NCI-H748 treated with DMSO at 0.1 percent for 48 hours (cell line): ENCODE measurements around the gene PDE6G.

Experiments
- DNase-seq: peaks from one replicate; lab custom pipeline; 2025; lab: John Stamatoyannopoulos, UW

Gene PDE6G

GRCh38 chr17:81662002-81662401 lies 5.7 kb upstream of the PDE6G start:
- DNase-seq = no peak

GRCh38 chr17:81660441-81660840 lies 4.1 kb upstream of the PDE6G start:
- DNase-seq = no peak

DNA sequence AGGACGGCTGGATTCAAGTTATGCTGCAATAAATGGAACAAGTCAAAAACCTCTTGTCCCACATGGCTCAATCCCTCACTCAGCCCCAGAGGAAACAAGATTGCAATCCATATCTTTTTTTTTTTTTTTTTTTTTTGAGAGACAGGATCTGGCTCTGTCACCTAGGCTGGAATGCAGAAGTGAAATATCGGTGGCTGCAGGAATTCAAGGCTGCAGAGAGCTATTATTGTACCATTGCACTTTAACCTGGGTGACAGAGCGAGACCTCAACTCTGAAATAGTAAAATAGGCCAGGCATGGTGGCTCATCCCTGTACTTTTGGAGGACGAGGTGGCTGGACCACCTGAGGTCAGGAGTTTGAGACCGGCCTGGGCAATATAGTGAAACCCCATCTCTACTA lies 2.7 kb upstream of the PDE6G start:
- no peak for DNase-seq

DNA sequence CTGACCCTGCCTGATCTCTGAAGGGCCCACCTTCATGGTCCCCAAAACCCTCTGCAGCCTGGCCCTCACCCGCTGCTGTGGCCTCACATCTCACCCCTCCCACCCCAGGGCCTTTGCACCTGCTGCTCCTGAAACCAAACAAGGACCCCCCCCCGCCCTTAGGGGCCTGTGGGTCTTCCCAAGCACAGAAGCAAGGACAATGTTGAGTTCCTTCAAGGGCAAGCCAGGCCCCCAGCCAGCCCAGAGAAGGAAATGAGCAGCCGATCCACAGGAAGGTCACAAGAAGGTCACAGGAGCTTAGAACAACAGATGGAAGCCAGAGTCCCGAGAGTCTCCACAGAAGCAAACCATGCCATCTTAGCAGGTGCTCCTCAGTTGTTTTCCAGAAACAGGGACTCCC lies 493 bp upstream of the PDE6G start:
- no peak for DNase-seq

DNA sequence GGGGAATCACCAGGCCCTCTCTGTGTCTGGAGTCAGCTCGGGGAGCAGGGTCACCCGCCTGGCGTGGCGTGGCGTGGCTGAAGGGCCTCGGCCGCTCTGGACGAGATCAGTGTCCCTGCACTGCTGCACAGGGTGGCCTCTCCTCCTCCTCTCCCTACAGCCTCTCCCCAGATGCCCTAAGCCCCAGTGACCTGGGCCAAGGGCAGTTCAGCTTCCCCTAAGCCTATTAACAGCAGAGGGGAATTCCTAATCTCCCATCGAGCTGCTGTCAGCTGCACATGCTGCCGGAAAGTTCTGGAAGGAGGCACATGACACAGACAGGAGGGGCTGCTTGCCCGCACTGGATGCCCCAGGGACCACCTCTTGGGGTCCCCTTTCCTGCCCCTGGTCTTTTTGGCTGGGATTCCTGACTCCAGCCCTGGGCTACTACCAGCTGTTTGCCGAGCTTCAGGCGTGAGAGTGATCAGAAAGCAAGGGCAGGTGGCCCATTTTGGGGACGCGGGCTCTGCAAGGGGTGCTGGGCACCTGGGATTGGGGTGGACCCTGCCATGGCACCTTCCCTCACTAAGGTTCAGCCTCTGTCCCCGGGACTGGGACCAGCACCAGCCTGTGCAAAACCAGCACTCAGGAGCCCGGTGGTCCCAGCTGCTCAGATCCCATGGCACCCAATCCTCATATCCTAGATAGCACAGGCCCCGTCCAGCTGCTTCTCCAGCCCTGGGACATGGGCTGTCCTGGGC lies 794 bp downstream of the PDE6G start:
- no peak for DNase-seq

DNA sequence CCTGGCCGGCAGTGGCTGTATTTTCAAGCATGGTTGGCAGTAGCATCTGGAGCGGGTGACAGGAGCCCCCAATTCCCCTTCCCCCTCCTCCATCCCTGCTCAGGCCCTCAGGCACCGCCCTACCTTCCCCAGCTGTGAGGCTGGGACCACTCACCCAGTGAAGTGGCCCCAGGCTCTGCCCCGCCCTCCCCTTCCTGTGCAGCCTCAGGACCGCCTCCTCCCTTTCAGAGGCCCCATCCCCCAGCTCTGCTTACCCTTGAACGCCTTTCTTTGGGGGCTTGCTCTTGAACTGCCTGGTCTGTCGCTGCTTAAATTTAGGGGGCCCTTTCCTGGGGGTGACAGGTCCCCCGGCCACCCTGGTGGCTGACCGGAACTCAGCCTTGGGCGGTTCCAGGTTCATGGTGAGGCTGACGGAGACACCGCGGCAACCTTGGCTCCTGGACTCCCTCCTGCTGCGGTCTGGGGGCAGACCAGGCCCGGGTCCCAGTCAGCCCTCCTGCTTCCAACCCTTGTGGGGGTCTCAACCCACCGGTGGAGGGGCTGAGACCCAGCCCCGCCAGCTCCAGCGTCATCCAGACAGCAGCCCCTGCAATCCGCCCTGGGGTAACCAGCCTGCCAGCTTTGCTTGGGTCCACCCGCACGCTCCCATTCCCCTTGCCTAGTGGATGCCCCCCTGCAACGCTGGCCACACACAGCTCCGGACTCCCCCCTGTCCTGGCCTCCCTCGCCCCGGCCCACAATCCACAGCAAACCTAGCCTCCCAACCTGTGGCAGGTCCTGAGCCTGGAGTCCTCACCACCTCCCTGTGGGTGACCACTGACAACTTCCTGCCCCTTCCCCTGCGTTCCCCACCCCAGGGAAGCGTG lies 3.2 kb downstream of the PDE6G start:
- no peak for DNase-seq

GRCh38 chr17:81651692-81652091 lies 4.7 kb downstream of the PDE6G start:
- no peak for DNase-seq

GRCh38 chr17:81650951-81651350 lies 5.4 kb downstream of the PDE6G start:
- DNase-seq = no peak

DNA sequence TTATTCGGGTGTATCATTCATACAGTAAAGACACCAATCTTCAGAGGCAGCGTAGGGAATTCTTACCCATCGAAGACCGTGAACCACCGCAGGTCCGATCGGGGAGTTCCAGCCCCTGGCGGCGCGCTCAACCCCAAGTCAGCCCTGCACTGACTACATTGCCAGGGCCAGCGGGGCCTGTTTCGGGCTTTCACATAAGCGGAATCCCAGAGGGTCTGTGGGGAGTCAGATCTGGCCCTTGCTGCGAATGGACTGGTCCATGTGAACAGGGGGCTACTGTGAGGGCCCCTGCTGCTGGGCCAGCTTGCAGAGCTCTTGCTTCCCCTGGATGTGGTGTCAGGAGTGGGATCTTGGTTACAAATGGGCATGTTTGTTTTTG lies 7.6 kb downstream of the PDE6G start:
- no peak for DNase-seq

DNA sequence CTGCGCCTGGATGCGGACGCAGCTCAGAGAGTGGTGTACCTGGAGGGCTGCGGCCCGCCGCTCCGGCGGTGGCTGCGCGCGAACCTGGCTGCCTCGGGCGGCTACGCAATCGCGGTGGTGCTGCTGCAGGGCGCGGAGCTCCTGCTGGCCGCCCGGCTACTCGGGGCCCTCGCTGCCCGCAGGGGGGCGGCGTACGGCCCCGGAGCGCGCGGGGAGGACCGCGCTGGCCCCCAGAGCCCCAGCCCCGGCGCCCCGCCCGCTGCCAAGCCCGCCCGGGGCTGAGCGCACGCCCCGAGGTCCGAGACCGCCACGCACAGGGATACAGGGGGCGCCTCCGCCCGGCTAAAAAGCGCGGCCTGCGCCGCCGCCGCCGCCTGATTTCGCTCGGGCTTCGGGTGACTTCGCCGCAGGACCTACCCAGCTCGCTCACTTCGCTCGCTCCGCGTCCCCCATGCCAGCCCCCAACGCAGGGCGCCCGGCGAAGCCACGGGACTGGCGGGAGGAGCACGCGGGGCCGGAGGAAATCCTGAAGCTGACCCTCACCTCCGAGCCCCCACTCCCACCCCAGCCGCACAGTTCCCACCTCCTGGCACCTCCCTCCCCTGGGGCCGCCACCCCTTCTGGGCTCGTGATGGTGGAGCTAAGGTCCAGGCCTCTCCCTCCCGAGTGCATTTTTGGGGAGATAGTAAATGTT lies 8.2 kb downstream of the PDE6G start:
- no peak for DNase-seq

DNA sequence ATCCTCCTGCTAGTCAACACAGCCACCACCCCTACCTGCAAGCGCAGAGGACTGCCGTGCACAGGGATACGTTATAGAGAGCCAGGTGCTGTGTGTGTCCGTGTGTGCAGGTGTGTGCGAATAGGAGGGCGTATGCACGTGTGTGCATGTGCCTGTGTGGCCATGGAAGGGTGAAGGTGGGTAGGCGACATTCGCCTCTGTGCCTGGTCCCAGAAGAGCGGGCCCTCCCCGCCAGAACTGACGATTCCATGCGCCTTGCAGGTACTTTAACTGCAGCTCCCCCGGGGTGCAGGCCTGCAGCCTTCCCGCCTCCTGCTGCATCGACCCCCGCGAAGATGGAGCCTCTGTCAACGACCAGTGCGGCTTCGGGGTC lies 8.7 kb downstream of the PDE6G start:
- DNase-seq = no peak

DNA sequence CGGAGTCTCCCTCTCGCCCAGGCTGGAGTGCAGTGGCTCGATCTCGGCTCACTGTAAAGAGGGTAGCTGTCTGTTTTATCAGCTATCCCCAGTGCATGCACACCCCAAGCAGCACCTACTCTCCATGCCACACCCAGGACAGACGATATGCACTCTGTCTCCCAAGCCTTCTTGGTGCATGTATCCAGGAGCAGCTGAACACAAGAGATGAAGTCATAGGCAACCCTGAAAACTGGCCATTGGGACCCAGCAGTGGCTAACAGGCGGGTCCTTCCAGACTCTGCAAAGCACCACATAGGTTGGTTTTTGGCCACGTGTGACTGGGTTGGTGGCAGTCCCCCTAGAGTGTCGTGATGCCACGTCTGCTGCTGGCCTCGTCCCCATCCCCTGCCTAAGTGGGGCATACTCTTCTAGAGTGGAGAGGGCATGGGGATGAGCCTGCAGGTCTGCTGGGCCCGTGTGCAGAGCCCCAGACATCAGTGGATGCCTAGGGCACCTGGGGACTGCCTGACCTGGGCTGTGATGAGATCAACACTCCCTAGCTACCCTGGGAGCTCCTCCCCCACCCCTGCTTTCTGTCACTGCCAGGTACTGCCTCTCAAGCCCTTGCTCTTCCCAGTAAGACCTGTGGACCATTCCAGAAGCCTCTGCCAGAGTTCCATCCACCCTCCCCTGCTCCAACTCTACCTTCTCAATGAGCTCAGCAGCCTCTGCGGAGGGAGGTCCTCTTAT lies 9.3 kb downstream of the PDE6G start:
- DNase-seq = no peak

DNA sequence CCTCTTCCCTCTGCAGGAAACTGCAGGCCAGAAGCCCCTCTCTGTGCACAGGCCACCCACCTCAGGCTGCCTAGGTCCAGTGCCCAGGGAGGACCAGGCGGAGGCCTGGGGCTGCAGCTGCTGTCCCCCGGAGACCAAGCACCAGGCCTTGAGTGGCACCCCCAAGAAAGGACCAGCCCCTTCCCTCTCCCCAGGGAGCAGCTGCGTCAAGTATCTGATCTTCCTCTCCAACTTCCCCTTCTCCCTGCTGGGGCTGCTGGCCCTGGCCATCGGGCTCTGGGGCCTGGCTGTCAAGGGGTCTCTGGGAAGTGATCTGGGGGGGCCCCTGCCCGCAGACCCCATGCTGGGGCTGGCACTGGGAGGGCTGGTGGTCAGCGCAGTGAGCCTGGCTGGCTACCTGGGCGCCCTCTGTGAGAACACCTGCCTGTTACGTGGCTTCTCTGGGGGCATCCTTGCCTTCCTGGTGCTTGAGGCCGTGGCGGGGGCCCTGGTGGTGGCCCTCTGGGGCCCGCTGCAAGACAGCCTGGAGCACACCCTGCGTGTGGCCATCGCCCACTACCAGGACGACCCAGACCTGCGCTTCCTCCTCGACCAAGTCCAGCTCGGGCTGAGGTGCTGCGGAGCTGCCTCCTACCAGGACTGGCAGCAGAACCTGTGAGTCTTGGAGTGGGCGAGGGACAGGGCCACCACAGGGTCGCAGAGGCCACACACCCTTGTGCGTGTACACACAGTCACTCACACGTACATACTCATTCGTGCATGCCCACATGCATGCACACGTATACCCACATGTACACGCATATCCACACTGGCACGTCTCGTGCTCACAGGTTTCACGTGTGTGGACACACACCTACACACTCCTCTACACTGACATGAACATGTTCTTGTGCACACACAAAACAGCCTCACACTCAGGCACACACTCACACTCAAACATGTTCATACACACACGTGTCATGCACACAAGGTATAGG lies 11.1 kb downstream of the PDE6G start:
- no peak for DNase-seq

DNA sequence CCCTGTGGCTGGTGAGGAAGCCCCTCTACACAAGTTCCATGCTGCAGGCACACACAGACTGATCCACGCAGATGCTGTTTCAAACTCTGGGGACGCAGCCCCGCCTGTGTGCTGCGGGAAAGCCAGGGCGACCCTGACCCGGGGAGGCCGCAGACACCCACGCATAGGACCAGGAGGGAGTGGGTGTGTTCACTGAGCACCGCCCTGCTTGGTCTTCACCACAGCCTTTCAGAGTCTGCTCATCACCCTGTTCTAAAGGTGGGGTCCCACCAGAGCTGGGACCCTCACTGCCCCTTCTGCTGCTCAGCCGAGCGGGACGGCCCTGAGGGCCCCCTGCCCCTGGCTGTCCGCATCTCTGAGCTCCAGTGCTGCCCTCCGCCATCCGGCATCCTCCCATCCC lies 11.8 kb downstream of the PDE6G start:
- DNase-seq = no peak

DNA sequence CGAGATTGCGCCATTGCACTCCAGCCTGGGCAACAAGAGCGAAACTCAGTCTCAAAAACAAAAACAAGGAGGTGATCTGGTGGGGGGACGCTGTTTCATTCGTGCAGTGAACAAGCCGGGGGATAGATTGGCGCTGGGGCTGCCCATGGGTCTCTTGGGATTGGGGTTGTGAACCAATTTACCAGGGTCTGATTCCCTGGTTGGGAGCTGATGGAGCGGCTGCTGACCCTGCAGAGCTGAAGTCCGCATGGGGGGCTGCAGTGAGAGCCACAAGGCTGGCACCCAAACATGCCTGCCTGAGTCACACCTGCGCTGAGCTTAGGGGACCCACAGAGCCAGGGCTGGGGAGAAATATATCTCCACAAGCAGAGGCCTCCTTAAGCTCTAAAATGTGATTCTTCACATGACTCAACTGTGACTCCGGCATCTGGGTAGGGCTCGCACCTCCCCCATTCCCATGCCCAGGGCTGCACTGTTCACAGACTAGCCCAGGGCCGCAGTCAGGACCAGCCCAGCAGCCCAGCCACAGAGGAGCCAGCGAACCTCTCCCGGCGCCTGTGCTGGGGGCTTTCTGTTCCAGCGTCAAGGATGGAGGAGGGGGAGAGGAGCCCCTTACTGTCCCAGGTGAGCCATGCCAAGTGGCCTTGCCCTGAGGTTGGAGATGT lies 14.4 kb downstream of the PDE6G start:
- no peak for DNase-seq

GRCh38 chr17:81640011-81640410 lies 16.3 kb downstream of the PDE6G start:
- no peak for DNase-seq

DNA sequence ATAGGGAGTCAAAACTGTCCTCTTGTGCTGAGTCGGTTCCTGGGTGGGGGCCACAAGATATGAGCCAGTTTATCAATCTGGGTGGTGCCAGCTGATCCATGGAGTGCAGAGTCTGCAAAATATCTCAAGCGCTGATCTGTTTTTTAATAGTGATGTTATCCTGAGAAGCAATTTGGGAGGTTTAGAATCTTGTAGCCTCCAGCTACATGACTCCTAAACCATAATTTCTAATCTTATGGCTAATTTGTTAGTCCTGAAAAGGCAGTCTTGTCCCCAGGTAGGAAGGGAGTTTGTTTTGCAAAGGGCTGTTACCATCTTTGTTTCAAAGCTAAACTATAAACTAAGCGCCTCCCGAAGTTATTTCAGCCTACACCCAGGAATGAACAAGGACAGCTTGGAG lies 17.7 kb downstream of the PDE6G start:
- DNase-seq = no peak

GRCh38 chr17:81636505-81637288 lies 19.6 kb downstream of the PDE6G start, which contains the start of the genes NPLOC4 and TSPAN10:
TSS of gene NPLOC4 (minus strand) at chr17:81637112. CDS start at chr17:81636930, 182 bp downstream.
TSS of gene TSPAN10 (plus strand) at chr17:81637196. CDS start at chr17:81642413, 5,217 bp downstream.
- DNase-seq = peak; percentile 57

DNA sequence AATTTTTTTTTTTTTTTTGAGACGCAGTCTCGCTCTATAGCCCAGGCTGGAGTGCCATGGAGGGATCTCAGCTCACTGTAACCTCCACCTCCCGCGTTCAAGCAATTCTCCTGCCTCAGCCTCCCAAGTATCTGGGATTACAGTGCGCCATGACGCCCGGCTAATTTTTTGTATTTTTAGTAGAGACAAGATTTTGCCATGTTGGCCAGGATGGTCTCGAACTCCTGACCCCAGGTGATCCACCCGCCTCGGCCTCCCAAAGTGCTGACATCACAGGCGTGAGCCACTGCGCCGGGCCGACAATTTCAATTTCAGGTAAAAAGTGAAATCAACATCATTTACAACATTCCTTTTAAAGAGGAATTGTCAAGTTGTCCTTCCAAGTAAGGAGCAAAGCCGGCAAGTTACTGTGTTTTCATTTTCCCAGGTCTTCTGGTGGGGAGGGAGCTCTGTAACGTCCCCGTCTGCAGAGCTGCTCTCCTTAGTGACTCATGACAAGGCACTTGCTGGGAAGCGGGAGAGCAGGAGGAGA lies 20.3 kb downstream of the PDE6G start:
- no peak for DNase-seq
